NCI-H460 (cell line): ENCODE data around the gene PTPRM. TPM values are rescaled to one million over a fixed set of nuclear protein-coding genes. Genes with fewer than 3 reads are reported as not detected.

Experiments used
- DNase-seq: peaks from one replicate; pipeline ENCODE4 v3.0.0-alpha.2; 2016; ENCODE audit warnings: low read depth; ENCODE audit errors: extremely low read depth
- total RNA-seq: library from RNA; depleted of rRNA; stranded (reverse); fragments of >200 nt; shearing (Covaris generic); gene quantifications from 2 replicates; pipeline ENCODE4 v1.2.3, GENCODE V29; 2014

PTPRM gene
- total RNA-seq, 1 experiment from 2014 or later: 129 TPM

DNA sequence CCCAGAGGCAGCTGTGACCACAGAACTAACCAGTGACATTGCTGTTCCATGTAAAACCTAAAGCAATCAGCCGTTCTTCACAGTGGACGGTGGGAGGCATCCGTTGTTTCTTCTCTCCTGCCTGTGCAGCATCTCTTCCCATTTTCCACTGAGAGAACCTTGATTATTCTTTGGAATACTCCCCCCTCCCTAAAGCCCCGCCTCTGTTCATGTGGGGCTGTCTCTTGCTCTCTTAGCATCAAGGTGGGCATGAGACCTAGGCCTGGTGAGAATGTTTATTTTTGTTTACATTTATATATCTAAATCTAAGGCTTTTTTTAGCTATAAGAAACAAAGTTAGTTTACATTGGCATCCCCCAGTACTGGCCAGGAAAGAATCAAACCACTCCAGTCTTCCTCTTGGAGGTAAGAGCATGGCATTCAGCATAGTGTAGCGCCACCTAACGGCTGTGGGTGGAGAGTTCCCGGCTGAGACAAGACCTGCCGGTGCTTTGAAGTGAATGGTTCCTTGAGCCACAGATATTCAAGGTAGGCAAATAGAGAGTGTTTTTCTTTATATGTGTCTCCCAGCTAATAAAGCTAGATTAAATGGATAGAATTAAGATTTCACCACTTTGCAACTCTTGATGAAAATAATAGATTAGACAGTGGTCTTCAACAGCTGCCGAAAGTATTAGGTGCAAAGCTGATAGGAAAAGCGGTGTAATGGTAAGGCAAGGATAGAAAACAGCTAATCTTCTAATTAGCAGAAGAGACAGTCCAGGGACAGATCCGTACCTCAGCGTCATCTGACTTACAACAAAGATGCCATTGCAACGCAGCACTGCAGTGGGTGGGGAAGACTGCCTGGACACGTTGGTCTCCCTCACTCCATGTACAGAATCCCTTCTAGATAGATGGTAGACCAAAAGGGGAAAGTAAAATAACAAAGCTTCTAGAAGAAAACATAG, 822.5 kb downstream of the PTPRM start:
- peak; percentile 63 for DNase-seq

DNA sequence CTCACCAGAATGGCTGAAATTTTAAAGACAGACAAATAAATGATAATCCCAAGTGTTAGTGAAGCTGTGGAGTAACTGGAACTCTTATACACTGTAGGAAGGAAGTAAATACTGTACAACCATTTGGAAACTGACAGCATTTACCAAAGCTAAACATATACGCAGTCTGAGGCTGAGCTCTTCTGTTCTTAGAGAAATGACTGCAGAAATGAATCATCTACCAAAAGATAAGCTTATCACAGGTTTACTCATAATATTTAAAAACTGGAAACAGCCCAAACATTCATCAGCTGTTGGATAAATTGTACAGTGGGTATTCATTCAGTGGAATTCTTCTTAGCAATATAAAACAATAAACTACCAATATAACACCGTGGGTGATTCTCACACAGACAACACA, 824.0 kb downstream of the PTPRM start:
- DNase-seq: no peak

DNA sequence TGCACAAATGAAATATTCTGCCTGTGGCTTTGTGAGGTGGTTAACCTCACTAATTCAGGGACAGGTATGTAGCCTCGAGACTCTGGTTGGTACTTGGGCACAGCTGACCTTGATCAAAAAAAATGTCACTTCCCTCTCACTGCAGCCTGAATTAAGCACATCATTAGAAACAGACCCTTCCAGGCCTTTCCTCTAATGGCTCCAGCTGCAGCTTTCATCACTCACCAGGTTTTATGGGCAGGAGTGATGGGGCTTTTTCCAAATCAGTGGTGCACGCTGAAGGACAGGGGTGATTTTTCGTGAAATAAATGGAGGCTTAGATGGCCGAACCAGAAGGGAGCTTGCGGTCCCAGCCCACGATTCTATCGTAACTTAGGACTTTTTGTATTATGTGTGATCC, 829.1 kb downstream of the PTPRM start:
- DNase-seq: no peak

DNA sequence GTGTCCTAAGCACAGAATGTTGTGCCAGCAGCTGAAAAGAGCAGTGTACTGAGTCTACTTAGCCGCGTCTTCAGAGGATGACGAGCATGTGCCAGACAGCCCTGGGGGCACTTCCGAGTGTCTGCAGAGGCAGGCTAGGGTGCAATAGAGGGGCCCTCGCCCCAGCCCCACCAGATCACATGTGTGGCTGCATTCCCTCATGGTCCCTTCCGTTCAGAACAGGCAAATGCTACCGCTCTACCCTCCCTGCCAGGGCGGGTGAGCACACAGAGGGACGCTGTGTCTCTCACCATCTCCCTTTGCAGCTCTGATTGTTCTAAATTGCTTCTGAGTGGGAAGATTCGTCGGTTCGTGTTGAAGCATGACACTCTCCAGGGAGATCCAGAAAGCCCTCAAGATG, 829.9 kb downstream of the PTPRM start:
- no peak for DNase-seq

DNA sequence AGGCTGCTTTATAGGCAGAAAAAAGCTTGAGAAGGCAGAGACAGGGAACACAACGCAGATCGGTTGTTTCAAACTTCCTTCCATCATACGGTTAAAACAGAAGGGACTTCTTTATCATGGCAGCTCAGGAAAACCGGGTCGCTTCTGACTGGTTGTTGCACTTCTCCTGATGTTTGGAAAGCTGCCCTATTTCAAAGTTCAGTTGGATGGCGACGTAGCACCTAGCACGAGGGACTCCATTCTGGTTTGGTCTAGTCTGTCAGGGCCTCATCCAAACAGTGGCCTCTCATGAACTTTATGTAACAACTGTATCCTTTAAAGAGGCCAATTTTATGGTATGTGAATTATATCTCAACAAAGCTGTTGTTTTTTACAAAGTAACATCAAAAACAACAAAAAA, 832.0 kb downstream of the PTPRM start:
- no peak for DNase-seq

DNA sequence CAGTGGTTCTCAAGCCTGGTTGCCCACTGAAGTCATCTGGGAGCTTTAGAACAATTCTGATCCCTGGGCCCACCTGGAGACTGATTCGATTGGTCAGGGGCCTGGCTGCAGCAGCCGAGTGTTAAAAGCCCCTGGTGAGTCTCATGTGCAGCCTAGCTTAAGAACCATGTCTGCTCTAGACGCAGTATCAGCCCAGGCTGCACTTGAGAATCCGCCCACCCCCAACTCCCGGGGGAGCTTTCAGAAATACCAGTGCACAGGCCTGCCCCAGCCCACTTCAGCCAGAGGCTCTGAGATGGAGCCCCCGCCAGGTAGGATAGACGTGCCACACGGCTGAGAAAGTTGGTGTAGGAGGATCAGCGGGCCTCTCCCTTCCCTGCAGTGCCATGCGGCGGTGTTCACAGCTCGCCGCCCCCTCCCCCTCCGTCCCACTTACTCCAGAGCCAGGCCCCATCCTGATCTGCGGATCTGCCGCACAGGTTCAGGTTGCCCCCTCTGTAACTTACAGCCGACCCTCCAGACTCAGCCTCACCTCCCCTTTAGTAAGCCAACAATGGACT, 833.2 kb downstream of the PTPRM start:
- no peak for DNase-seq

DNA sequence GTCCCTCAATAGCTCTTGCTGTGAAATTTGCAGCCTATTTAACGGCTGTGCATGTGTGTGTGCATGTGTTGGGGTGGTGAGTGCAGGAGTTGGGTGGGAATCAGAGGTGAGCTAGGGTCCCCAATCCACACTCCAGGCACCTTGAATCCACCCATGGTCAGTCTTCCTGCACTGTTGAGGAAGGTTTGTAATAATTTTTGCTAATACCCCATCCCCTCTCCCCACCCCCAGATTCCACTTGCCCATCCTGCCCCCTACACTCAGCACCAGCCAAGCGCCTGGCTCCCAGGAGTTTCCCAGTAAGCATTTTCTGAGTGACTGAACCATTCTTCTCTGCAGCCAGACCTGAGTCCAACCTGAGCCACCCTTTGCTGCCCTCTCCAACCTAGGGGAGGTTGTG, 833.7 kb downstream of the PTPRM start:
- no peak for DNase-seq

DNA sequence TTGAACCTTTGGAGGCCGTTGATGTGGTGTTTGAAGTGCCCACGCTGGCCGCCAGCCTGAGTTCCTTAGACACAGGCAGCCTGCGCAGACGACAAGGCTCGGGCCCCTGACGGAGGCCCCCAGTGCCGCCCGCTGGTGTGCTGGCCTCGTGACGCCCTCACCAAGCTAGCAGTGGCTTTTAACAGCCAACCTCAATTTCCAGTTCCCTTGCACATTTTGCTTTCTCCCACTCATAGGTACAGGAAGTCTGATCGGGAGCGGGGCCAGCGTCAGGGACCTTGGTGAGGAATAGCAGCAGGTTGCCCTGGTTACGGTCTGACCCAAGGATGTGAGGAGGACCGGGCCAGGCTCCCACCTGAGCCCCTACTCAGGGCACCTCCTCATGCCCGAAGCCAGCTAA, 834.5 kb downstream of the PTPRM start:
- no peak for DNase-seq

DNA sequence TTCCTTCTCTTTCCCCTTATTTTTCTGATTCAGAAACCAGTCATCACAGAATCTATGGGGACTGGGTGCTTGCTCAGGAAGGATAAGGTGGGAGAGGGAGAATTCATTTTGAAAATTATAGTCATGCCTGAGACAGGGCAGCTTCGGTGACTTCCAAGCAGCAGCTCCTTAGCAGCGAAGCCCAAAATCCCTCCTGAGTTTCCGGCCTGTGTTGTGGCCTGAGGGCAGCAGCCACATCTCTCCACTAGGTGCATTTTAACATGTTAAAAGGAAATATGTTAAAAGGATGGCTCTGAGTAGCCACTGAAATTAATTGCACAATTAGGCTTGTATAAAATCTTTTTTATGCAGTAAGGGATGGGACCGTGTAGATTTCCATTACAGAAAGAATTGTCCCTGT, 835.1 kb downstream of the PTPRM start:
- no peak for DNase-seq

DNA sequence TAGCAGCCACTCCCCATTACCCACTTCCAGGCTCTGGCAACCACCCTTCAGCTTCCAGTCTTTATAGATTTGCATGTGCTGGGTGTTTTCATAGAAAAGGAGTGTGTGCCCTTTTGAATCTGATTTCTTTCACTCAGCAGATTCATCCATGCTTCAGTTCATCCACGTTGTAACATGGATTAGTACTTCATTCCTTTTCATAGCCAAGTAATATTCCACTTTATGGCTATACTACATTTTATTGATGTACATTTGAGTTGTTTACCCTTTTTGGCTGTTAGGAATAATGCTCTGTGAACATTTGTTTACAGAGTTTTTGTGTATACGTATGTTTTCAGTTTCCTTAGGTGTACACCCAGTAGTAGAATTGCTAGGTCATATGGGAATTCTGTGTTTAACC, 836.6 kb downstream of the PTPRM start:
- DNase-seq: no peak

DNA sequence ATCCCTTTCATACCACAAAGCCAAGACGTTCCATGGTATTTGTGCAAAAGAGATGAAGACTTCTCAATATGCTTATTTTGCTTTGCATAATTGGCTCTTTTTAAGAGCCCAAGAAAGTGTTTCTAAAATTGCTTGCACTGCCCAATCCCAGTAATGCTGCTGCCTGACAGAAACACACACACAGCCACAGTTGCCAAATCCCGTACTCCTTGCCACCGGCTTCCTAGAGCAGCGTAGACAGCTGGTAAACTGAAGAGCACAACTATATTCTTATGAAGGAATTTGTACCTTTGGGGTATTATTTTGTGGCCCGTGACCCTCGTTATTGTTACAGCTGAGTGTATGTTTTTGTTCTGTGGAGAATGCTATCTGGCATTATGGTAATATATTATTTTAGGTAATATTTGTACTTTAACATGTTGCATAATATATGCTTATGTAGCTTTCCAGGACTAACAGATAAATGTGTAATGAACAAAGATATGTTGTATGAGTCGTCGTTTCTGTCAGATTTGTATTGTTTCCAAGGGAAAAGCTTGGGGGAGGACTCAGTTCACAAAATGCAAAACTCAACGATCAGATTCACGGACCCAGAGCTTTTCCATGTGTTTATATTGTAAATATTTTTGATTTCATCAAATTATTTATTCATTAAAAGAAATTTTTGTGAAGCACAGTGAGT, 839.2 kb downstream of the PTPRM start:
- DNase-seq: no peak

DNA sequence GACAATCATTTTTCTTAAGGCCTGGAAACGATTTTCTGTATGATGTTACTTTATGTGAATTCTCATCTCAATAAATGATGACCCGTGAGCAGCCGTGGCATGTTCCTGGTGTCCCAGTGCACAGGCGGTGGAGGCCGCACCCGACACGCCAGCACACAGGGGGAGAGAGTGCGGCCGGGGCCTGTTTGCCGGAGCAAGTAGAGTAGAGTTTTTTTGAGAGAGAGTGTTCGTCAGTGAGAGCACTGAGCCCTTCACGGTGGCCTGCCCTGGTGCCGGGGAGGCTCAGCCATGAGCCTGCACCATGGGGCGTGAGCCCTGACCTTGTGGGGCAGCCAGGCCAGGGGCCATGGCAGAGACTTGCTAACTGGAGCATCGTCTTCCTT, 839.7 kb downstream of the PTPRM start:
- no peak for DNase-seq

DNA sequence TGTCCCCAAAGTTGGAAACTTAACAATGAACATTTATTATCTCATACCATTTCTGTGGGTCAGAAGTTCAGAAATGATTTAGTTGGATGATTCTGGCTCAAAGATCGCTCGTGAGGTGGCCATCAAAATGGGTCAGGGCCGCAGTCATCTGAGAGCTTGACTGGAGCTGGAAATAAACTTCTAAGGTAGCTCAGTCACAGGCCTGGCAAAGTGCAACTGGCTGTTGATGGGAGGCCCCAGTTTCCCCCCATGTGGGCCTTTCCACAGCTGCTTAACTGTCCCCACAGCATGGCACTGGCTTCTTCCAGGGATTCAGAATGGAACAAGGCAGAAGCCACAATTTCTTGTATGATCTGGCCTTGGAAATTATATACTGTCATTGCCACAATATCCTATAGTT, 842.0 kb downstream of the PTPRM start:
- DNase-seq: no peak

DNA sequence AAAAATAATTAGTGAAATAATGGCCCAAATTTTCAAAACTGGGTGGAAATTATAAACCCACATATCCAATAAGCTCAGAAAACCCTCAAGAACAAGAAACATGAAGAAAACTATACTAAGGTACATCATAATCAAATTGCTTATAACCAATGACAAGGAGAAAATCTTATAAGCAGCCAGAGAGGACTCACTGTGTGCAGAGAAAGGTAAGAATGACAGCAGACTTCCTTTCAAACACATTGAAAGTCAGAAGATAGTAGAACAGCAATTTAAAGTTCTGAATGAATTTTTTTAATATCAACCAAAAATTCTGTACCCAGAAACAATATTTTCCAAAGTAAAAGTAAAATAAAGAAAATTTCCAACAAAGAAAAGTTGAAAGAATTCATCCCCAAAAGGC, 844.4 kb downstream of the PTPRM start:
- DNase-seq: no peak

DNA sequence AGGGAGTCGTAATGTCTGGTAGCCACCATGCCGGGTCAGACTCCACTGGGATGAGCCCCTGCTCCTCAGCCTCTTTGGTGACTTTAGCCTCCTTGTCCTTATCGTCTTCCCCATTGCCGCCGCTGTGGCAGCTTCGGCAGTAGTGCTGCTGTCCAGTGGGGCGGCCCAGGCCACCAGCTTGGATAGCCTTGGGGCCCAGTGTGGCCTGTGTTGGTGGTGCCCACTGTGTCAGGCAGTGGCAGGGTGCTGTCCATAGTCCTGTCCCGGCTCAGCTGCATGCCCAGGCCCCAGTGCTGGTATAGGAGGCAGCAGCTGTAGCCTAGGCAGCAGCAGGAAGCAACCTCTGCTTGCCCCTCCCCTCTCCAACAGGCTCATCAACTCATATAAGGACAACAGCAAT, 845.0 kb downstream of the PTPRM start:
- DNase-seq: no peak

DNA sequence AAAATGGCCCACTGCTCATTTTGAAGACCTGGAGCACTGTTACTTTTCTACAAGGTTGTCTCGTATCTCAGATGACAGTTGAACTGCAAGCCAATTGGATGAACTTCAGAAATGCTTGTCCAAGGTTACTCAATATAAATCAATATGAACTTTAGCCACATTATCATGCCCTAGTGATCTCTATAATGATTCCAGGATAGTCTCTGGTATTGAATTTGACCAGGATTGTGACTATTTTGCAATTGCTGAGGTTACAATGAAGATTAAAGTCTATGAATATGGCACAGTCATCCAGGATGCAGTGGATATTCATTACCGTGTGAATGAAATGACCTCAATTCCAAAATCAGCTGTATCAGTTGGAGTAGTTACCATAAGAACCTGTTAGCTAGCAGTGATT, 846.1 kb downstream of the PTPRM start:
- no peak for DNase-seq

DNA sequence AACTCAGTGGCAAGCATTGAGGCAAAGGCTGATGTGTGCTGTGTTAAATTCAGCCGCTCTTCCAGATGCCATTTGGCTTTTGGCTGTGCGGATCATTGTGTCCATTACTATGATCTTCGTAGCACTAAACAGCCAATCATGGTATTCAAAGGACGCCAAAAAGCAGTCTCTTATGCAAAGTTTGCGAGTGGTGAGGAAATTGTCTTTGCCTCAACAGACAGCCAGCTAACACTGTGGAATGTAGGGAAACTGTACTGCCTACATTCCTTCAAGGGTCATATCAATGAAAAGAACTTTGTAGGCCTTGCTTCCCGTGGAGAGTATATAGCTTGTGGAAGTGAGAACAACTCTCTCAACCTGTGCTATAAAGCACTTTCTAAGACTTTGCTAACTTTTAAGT, 846.6 kb downstream of the PTPRM start:
- no peak for DNase-seq

DNA sequence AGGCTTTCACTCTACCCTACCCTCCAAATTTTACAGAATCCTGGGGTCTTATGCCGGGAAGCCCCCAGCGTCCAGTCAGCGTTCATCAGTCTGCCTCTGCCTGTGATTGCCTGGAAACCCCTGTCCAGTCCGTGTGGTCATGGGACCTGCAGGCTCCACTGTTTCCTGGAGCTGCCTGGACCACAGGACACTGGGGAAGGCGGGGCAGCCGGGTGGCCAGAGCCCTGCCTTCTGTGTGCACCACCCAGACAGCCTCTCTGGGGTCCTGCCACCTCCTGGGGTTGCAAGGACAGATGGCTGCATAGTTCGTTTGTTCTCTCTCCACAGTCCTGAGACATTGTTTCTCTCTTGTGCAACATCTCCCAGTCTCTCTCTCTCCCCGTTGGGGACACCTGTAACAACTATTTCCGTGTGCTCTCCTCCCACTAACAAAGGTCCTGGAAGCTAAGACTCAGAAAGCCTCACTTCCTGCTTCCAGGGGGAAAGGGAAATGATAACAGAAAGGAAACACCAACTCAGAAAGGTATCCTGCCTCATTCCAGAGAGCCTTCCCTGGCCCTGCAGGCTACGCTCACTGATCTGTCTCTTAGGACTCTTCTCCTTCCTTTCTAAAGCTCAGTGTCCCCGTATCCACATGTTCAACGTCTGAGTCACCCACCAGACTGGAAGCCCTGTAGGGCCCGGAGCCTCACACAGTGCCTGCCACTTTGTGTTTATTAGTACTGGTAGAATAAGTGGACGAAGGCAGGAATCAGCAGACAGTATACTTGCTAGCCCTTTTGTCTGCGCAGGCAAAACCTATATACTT, 849.3 kb downstream of the PTPRM start:
- DNase-seq: no peak

DNA sequence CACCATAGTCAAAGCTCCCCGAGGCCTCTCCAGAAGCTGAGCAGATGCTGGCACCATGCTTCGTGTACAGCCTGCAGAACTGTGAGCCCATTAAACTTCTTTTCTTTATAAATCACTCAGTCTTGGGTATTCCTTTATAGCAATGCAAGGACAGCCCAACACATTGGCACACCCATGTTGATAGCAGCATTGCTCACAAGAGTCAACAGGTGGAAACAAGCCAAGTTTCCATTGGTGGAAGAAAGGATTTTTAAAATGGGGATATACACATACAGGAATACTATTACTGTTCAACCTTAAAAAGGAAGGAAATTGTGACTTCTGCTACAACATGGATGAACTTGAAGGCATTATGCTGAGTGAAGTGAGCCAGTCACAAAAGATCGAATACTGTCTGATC, 855.3 kb downstream of the PTPRM start:
- DNase-seq: no peak

DNA sequence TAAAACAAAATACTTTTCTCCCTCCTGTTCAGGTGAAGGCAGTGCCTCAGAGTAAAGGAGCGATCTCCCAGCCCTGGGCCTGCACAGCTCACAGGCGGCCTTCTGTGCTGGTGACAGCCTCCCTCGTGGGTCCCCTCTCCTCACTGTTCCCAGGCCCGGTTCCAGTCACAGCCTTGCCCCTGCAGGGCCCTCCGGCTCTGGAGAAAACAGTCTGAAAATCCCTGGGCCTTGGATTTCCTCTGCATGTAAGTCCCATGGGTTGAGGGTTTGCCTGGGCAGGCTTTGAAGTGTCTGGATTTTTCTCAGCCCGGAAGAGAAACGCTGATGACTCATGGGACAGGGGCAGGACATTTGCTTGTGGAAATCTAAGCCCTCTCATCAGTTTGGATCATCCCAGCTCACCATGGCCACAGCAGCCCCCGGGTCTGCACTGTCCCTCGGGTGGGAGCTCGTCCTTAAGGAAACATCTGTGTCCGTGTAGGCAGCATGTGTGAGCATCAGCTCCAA, 856.0 kb downstream of the PTPRM start:
- DNase-seq: no peak

DNA sequence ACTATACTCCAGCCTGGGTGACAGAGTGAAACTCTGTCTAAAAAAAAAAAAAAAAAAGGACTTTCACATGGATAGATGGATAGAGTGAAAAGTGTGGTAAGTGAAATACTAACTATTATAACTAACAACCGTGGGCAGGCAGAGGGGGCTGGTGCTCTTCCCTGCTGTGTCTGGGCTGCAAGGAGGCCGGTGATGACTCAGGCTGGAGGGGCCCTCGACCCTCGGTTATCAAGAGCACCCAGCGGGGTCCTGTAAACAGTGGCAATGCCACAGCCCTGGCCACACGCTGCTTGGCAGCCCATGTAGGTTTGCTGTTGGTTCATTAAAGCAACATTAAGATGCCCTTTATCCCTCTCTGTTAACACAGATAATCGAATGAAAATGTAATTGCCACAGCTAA, 857.4 kb downstream of the PTPRM start:
- DNase-seq: no peak
